Activated gamma-delta T cell (primary cell): Measurements from ENCODE around the gene OR2A5.
"Not testable (repeated sequence)": the region's sequence is repeated elsewhere in the genome, so short reads cannot be mapped to it uniquely, and the experiment has no call there.

Experiments
- DNase-seq: peaks from one replicate; lab custom pipeline; 2025; lab: John Stamatoyannopoulos, UW

The OR2A5 gene

GRCh38 chr7:144032985-144033709 is 15.6 kb upstream of the OR2A5 start:
- no peak for DNase-seq

DNA sequence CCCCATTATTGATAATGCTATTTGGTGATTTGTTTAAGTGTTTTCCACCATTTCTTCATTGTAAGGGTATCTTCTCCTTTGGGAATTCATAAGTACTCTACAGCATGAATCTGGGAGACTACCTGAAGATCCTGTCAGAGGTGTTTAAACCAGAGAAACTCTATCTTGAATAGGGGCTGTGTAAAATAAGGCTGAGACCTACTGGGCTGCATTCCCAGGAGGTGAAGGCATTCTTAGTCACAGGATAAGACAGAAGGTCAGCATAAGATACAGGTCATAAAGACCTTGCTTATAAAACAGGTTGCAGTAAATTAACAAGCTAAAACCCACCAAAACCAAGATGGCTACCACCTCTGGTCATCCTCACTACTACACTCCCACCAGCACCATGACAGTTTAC is 13.4 kb upstream of the OR2A5 start:
- DNase-seq: no peak

DNA sequence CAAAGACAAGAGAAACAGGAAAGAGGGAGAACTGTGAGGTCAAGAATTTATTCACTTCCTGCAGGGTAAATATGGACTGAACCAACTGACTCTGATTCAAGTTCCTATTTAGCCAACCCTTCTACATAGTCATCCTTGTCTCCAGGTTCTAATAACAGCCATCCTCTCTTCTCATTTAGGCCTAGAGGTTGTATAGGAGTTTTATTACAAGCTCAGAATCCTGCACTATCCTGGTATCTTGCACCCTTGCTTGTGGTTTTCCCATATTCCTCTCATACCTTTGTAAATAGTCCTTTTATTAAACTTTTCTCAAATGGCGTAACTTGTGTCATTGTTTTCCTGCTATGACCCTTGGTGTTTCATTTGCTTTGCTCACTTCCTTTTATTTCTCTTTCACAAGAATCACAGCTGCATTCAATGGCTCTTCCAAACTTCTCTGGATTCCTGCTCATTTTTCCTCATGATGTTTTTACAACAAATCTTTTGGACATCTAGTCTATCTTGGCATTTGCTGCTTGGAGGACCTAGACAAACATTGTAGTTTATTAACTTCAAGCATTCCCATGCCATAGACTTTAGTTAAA is 12.4 kb upstream of the OR2A5 start:
- no peak for DNase-seq

DNA sequence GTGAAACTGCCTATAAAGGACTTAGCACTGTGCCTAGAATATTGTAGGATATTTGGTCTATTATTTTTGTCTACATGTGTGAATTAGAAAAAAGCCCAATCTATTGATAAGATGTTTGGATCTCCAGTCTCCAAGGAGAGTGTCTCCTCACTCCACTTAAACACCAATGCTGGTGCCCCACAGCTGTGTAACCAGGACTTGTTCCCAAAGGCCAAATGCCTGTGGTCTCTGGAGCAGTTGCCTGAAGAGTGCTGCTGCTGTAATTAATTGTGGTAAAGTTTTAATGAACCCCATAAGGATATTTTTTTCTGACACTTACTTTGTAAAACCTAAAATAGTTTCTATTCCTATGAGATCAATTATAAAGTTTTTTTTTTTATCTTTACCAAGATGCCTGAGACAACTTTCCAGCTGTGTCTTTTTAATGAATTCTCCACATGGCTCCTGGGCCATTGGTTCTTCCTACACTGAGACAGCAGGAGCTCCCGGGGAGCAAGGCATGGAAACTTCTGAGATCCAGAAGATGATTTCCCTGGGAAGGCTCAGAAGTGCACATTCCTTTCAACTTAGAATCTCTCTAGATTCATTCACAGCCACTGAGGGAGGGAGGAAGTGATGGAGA is 11.2 kb upstream of the OR2A5 start:
- no peak for DNase-seq

GRCh38 chr7:144038887-144039286 is 9.9 kb upstream of the OR2A5 start:
- DNase-seq: no peak

GRCh38 chr7:144049491-144049890 is 743 bp downstream of the OR2A5 start:
- DNase-seq: no peak

- no peak for DNase-seq
These were observed 1.3 kb downstream of the OR2A5 start for GRCh38 chr7:144050093-144050492.

- DNase-seq: not testable (repeated sequence)
These were observed 2.1 kb downstream of the OR2A5 start for GRCh38 chr7:144050884-144051283.

DNA sequence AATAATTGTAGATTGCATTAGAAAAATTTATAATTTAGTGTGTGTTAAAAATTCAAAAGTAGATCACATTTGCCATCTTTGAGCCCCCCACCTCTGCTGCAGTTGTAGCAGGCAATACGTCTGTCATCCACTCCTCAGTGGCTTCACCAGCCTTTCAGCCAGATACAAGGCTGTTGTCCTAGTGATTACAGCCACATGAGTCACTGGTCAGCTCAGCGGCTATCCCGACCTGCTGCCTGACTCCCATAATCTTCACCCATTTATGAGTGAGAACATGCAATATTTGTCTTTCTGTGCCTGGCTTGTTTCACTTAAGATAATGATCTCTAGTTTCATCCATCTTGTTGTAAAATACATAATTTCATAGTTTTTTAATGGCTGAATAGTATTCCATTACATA is 9.2 kb downstream of the OR2A5 start:
- DNase-seq: no peak

GRCh38 chr7:144063710-144064109 is 15.0 kb downstream of the OR2A5 start:
- DNase-seq: no peak

DNA sequence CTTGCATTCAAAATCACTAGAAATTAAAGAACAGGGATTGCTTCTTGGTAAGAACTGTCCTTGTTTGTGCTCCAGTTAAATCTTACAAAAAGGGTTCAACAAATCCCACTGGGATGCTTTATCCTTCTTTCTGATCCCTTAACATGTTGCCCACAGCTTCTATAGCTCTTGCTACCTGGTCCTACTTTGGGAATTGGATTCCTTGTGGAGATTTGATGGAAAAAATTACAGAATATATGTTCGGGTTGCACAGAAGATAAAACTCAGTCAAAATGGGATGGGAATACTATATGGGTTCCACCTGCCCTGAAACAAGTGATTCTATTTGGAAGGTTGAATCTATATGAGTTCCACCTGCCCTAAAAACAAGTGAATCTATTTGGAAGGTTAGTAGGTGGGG is 20.8 kb downstream of the OR2A5 start, which contains the start of gene OR2A25:
OR2A25 (plus strand) TSS at position 301 of the 400 bp plus-strand sequence. CDS start 4,409 bp downstream, outside the sequence.
- DNase-seq: no peak

DNA sequence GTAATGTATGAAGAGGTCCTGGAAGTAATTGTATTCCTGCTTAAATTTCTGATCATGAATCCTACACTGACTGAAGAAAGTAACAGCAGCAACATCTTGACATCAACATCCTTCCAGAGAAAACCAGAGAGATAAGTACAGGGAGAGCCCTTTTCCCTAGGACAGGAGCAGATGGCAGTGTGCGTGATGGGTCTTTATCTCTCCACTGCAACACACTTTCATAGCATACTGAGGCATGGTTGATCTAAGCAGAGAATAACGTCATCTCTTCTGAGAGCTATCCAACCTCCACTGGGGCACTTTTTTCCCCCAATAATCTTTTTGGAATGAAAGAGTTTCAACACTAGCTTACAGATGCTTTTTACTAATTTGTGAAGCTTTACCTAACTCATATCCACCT is 21.2 kb downstream of the OR2A5 start:
- no peak for DNase-seq

GRCh38 chr7:144074374-144074773 is 25.6 kb downstream of the OR2A5 start:
- DNase-seq: no peak

DNA sequence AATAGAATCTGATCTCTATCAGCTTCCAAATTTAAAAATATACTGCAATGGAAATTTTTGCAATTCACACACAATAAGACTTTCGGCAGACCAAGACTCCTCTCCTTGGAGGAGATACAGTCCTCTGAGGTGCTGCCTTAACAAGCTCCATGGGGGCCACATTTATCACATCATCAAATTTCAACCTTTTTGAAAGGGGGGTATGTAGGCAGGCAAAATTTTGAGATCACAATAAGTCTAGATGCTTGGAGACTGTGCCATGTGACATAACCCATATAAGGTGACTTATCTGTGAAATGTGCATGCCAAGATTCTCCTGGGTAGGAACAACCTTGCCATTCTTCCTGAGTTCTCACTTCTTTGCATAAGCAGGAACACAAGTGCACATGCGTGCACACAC is 37.2 kb downstream of the OR2A5 start, which contains the start of gene OR2A12:
OR2A12 (plus strand) TSS at position 301 of the 400 bp plus-strand sequence. CDS start 8,830 bp downstream, outside the sequence.
- DNase-seq: no peak

- no peak for DNase-seq
These were observed 38.0 kb downstream of the OR2A5 start for GRCh38 chr7:144086730-144087129.

- no peak for DNase-seq
These were observed 38.5 kb downstream of the OR2A5 start for GRCh38 chr7:144087230-144087629.

DNA sequence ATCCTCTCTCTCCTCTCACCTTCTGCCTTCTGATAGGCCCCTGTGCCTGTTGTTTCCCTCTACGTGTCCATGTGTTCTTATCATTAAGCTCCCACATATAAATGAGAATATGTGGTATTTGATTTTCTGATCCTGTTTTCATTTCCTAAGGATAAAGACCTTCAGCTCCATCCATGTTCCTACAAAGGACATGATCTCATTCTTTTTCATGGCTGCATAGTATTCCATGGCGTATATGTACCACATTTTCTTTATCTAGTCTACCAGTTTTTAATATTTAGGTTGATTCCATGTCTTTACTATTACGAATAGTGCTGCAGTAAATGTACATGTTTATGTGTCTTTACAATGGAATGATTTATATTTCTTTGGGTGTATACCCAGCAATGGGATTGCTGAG is 41.9 kb downstream of the OR2A5 start:
- DNase-seq: no peak

GRCh38 chr7:144098776-144099175 is 50.0 kb downstream of the OR2A5 start:
- DNase-seq: no peak

DNA sequence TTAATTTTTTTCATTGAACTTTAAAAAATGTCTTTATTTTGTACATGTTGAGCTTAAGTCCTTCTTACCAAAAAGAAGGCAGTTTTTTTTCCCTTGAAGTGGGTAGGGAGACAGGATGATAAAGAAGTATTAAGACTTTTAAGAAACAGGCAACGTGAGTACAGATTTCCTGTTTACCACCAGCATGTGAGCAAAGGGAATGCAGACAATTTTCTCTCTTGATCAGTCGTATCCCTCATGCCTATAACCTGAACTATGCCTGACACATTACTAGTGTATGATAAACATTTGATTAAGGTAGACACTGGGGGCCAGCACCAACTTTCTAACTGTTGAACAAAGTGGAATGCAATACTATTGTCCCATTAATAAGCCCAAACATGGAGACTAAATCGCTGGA is 51.9 kb downstream of the OR2A5 start:
- no peak for DNase-seq

GRCh38 chr7:144102041-144102440 is 53.3 kb downstream of the OR2A5 start:
- no peak for DNase-seq

GRCh38 chr7:144105211-144105610 is 56.5 kb downstream of the OR2A5 start:
- DNase-seq: no peak
